WTC11 (cell line): ENCODE measurements around the gene SDHAF2.

Experiments used
- ATF1 ChIP-seq: sonication (generic); formaldehyde crosslinking; IDR thresholded peaks from 2 replicates; pipeline ENCODE4 v1.8.1; 2023; ENCODE audit warnings: mild to moderate bottlenecking, moderate library complexity, missing genetic modification reagents
- ATF2 ChIP-seq: sonication (generic); formaldehyde crosslinking; IDR thresholded peaks from 2 replicates; pipeline ENCODE4 v1.8.1; 2022; ENCODE audit warnings: low read depth, missing genetic modification reagents, borderline replicate concordance
- CTCF ChIP-seq: fragments of 200-600 bp; IDR thresholded peaks from 2 replicates; pipeline ENCODE4 v1.8.0; 2022; ENCODE audit warnings: antibody characterized with exemption
- ELF4 ChIP-seq: sonication (generic); formaldehyde crosslinking; IDR thresholded peaks from 2 replicates; pipeline ENCODE4 v1.8.1; 2022; ENCODE audit warnings: low read depth, mild to moderate bottlenecking, moderate library complexity, missing genetic modification reagents
- KAT7 ChIP-seq: sonication (generic); formaldehyde crosslinking; IDR thresholded peaks from 2 replicates; pipeline ENCODE4 v1.8.1; 2023; ENCODE audit warnings: missing genetic modification reagents, mild to moderate bottlenecking, borderline replicate concordance
- MAX ChIP-seq: sonication (generic); formaldehyde crosslinking; IDR thresholded peaks from 2 replicates; pipeline ENCODE4 v1.8.0; 2022; ENCODE audit warnings: mild to moderate bottlenecking, missing genetic modification reagents
- MYBL2 ChIP-seq: sonication (generic); formaldehyde crosslinking; IDR thresholded peaks from 2 replicates; pipeline ENCODE4 v1.8.1; 2023; ENCODE audit warnings: mild to moderate bottlenecking, moderate library complexity, missing genetic modification reagents
- NR2C2 ChIP-seq: sonication (generic); formaldehyde crosslinking; IDR thresholded peaks from 2 replicates; pipeline ENCODE4 v1.8.0; 2022; ENCODE audit warnings: mild to moderate bottlenecking, missing genetic modification reagents
- STAT6 ChIP-seq: sonication (generic); formaldehyde crosslinking; conservative IDR thresholded peaks from 2 replicates; pipeline ENCODE4 v1.8.1; 2023; ENCODE audit warnings: mild to moderate bottlenecking, low read depth, missing genetic modification reagents, moderate library complexity
- TF ChIP-seq, protein P1 (sequence below): sonication (generic); formaldehyde crosslinking; IDR thresholded peaks from 2 replicates; pipeline ENCODE4 v1.8.1; 2022; ENCODE audit warnings: mild to moderate bottlenecking, missing genetic modification reagents, moderate library complexity, borderline replicate concordance

DNA sequence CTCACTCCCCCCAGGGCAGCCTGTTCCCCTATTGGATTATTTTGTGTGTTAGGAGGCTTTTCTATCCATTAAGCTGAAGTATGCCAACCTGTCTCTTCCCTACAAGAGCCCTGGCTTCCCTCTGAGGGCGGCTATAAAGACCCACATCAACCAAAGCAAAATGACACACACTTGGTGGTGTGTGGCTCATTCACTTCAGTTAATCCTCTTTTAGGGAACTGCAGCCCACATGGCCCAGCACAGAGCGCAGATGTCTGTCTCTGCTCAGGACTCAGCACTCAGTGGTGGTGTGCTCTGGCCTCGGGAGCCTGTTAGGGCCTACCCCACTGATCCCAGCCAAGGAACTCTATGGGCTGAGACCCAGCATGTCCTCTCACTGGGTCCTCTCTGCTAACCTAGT is 46.4 kb downstream of the SDHAF2 start:
- TF ChIP-seq CTCF (no peak), MYBL2 (CRISPR knock-in tag) (no peak), NR2C2 (CRISPR knock-in tag) (no peak), ATF2 (CRISPR knock-in tag) (no peak), ELF4 (CRISPR knock-in tag) (no peak), ATF1 (CRISPR knock-in tag) (no peak), KAT7 (no peak), STAT6 (CRISPR knock-in tag) (no peak), MAX (CRISPR knock-in tag) (no peak)
- TF ChIP-seq, protein P1, sequence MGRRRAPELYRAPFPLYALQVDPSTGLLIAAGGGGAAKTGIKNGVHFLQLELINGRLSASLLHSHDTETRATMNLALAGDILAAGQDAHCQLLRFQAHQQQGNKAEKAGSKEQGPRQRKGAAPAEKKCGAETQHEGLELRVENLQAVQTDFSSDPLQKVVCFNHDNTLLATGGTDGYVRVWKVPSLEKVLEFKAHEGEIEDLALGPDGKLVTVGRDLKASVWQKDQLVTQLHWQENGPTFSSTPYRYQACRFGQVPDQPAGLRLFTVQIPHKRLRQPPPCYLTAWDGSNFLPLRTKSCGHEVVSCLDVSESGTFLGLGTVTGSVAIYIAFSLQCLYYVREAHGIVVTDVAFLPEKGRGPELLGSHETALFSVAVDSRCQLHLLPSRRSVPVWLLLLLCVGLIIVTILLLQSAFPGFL (CRISPR knock-in tag), result no peak
